OCI-LY7 (cell line): ENCODE data around the gene LOXHD1. TPM values are rescaled to one million over a fixed set of nuclear protein-coding genes. Genes with fewer than 3 reads are reported as not detected.
A peak's percentile ranks its signal among the peaks of the same experiment; 100 is the strongest.

Experiments used
- Bru-seq: library from RNA; stranded (reverse); fragments of 400-500 nt; gene quantifications from one replicate; lab custom pipeline; 2021; lab: Mats Ljungman, UMichigan
- BruChase-seq, 2 experiments: library from RNA; stranded (reverse); fragments of 400-500 nt; gene quantifications; one replicate each; lab custom pipeline; 2021; lab: Mats Ljungman, UMichigan
- BruUV-seq: library from RNA; stranded (reverse); fragments of 400-500 nt; replicated peaks from 2 replicates; lab custom pipeline; 2021; lab: Mats Ljungman, UMichigan
- CTCF ChIA-PET: fragments of 300-600 bp; sonication (Branson Sonifier 250); formaldehyde crosslinking; loops from one replicate; lab custom pipeline; 2022; ENCODE audit warnings: antibody characterized with exemption; ENCODE audit not compliant: unreplicated experiment; lab: Charles Lee
- POLR2A ChIA-PET: fragments of 300-600 bp; sonication (Branson Sonifier 250); formaldehyde crosslinking; loops from one replicate; lab custom pipeline; 2022; ENCODE audit warnings: antibody characterized with exemption; lab: Charles Lee
- DNase-seq: peaks from one replicate; pipeline ENCODE4 v3.0.0-alpha.2; 2015; ENCODE audit warnings: low spot score
- H2AFZ ChIP-seq: fragments of 200-600 bp; sonication (generic), shearing (Covaris generic); 2 replicates; pipeline ENCODE4 v1.6.1; 2014; ENCODE audit warnings: mild to moderate bottlenecking, antibody characterized with exemption, low read length, moderate library complexity
- H3K27ac ChIP-seq: fragments of 200-600 bp; sonication (generic); 2 replicates; pipeline ENCODE4 v1.5.1; 2014; ENCODE audit warnings: mixed run types, low read depth, mild to moderate bottlenecking, moderate library complexity, low read length, inconsistent platforms; ENCODE audit not compliant: poor library complexity, severe bottlenecking
- H3K36me3 ChIP-seq: fragments of 200-600 bp; sonication (generic); 2 replicates; pipeline ENCODE4 v1.6.1; 2014; ENCODE audit warnings: mild to moderate bottlenecking, antibody characterized with exemption, low read length, moderate library complexity, mixed read lengths; ENCODE audit not compliant: insufficient read depth
- H3K4me1 ChIP-seq: fragments of 200-600 bp; sonication (generic); 2 replicates; pipeline ENCODE4 v1.5.1; 2014; ENCODE audit warnings: mild to moderate bottlenecking, low read length; ENCODE audit not compliant: insufficient read depth, poor library complexity, severe bottlenecking
- H3K4me2 ChIP-seq: fragments of 200-600 bp; sonication (generic); 2 replicates; pipeline ENCODE4 v1.6.1; 2014; ENCODE audit warnings: mild to moderate bottlenecking, low read length
- H3K4me3 ChIP-seq: fragments of 200-600 bp; sonication (generic); 2 replicates; pipeline ENCODE4 v1.5.1; 2014; ENCODE audit warnings: mild to moderate bottlenecking, low read depth, low read length; ENCODE audit not compliant: poor library complexity, severe bottlenecking
- H3K79me2 ChIP-seq: fragments of 200-600 bp; sonication (generic); 2 replicates; pipeline ENCODE4 v1.6.1; 2016; ENCODE audit warnings: low read depth, mild to moderate bottlenecking, low read length, moderate library complexity, mixed read lengths; ENCODE audit not compliant: insufficient read depth
- H3K9me2 ChIP-seq: fragments of 200-600 bp; sonication (generic); 2 replicates; pipeline ENCODE4 v1.6.1; 2016; ENCODE audit warnings: mild to moderate bottlenecking, low read length, mixed read lengths; ENCODE audit not compliant: insufficient read depth
- H3K9me3 ChIP-seq: fragments of 200-600 bp; sonication (generic); 2 replicates; pipeline ENCODE4 v1.6.1; 2014; ENCODE audit warnings: mild to moderate bottlenecking, mixed run types, low read length, mixed read lengths
- H4K20me1 ChIP-seq: fragments of 200-600 bp; sonication (generic); 2 replicates; pipeline ENCODE4 v1.6.1; 2014; ENCODE audit warnings: mild to moderate bottlenecking, antibody characterized with exemption, low read length, moderate library complexity, mixed read lengths; ENCODE audit not compliant: insufficient read depth
- CTCF ChIP-seq: fragments of 200-600 bp; sonication (generic); conservative IDR thresholded peaks from 2 replicates; pipeline ENCODE4 v1.5.1; 2014; ENCODE audit warnings: mild to moderate bottlenecking, antibody characterized with exemption, low read length, moderate library complexity, mixed read lengths
- EZH2phosphoT487 ChIP-seq: fragments of 200-600 bp; sonication (generic); IDR thresholded peaks from 2 replicates; pipeline ENCODE4 v1.6.1; 2018; ENCODE audit warnings: low read depth, borderline replicate concordance, mild to moderate bottlenecking, mixed run types, antibody characterized with exemption, low read length, moderate library complexity, mixed read lengths
- intact Hi-C: fragments of 100-400 bp; cut with micrococcal nuclease; formaldehyde crosslinking; loops from one replicate; pipeline ENCODE4 v1.10.0; 2022; ENCODE audit not compliant: unreplicated experiment
- long read RNA-seq: library from polyadenylated mRNA; stranded (forward); transcript quantifications from one replicate; pipeline ENCODE4 v2.0.0, GENCODE V29; 2022
- total RNA-seq, 2 experiments: library from RNA; depleted of rRNA in 1 of 2; stranded (reverse); fragments of >200 nt in 1 of 2; shearing (Covaris generic) in 1 of 2; gene quantifications; 2 replicates each; pipeline ENCODE4 v1.2.3, GENCODE V29; 2014 to 2022

LOXHD1 gene
- total RNA-seq (2014; rRNA removed; shearing (Covaris generic)) (not detected in 2 replicates), total RNA-seq (2022) (not detected in 2 replicates), Bru-seq, nascent RNA (not detected), BruChase-seq, experiment 1, labeled RNA remaining after a 6-hour chase (not detected), BruChase-seq, experiment 2, labeled RNA remaining after a 2-hour chase (percentile 1 among the genes with signal in this experiment)
- long read RNA-seq = 0 reads

DNA sequence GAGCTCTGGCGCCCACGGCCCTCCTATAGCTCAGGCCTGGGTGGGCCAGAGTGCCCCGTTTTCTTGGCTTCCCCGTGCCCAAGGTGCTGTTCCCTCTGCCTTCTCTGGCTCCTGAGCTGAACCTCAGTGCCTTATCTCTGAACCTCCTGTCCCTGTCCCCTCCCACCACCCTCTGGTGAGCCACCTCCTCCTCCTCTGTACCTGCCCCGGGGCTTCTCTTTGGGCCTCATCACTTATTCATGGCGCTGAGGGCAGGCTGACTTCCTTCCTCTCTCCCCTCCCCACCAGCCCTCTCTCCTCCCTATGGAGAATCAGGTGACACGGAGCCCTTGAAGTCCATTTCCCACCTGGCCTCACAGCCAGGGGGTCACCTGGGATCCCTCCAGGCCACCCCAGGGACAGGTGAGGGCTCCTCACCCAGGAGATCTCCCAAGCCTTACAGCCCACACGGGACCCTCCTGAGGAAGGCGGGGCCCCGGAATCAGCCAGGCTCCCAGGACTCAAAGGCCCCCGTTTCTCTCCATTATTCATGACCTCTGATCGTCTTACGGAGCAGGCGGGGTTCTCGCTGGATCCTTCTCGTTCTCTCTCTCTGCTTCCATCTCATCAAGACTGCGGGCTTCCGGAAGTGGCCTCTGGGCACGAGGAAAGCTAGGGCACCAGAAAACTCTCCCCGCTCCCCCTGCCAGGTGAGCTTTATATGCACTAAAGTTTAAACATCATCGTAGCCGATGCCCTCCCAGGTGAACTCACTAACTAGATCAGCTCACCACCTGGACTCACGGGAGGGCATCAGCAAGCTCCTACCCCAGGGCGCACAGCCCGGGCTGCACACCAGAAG, at the start of gene LOXHD1:
LOXHD1 (minus strand) TSS at position 106 of the 841 bp plus-strand sequence. CDS start 187 bp downstream, outside the sequence.
- Histone ChIP-seq H3K4me2 (no peak within 1 kb of the TSS), H3K4me1 (no peaks in the 10 kb centered on the region), H3K4me3 (no peak within 1 kb of the TSS), H4K20me1 (no peaks in the 10 kb centered on the region), H3K9me3 (no peaks in the 10 kb centered on the region), H2AFZ (no peak within 1 kb of the TSS), H3K79me2 (no peaks in the 10 kb centered on the region), H3K9me2 (no peaks in the 10 kb centered on the region), H3K36me3 (no peaks in the 10 kb centered on the region), H3K27ac (no peak within 1 kb of the TSS)
- no peak for DNase-seq
- no peak for TF ChIP-seq EZH2phosphoT487
- no peak for TF ChIP-seq CTCF
- no TSS peak for BruUV-seq
- CTCF ChIA-PET = no interaction called here
- intact Hi-C loops = no loop called here
- POLR2A ChIA-PET = no interaction called here

DNA sequence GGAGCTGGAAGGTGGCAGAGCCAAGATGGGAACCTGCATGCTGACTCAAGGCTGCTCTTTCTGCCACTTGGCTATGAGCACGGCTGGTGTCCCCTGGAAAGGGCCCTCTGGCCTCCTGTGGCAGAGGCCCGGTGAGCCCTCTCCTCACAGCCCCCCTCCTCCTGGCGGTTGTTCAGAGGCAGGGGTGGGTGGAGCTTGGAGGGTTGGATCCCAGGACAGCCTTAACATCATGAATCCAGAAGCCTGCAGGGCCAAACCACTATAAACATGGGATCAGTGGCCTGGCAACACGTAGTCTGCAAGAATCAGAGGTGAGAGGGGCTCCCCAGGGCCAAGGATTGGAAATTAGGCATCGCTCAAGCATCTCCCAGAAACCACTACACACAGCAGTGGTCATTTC, 48.5 kb upstream of the LOXHD1 start:
- ChIA-PET POLR2A (interaction anchor here (0.9 kb wide), 1 partner anchor 20 kb away, joined by 3 read pairs; no protein-coding TSS in a partner anchor), CTCF (no interaction called here)
- Histone ChIP-seq H3K4me1 (peaks cover 36% of the 10 kb centered on the region), H3K27ac (no peak overlapping the region), H3K36me3 (no peaks in the 10 kb centered on the region), H3K9me3 (no peaks in the 10 kb centered on the region), H3K9me2 (no peaks in the 10 kb centered on the region), H2AFZ (no peak overlapping the region), H3K4me3 (no peak overlapping the region), H3K4me2 (no peak overlapping the region), H4K20me1 (no peaks in the 10 kb centered on the region), H3K79me2 (no peaks in the 10 kb centered on the region)
- intact Hi-C loops = no loop called here
- no peak for TF ChIP-seq CTCF
- TF ChIP-seq EZH2phosphoT487 = no peak
- no TSS peak for BruUV-seq
- no peak for DNase-seq

DNA sequence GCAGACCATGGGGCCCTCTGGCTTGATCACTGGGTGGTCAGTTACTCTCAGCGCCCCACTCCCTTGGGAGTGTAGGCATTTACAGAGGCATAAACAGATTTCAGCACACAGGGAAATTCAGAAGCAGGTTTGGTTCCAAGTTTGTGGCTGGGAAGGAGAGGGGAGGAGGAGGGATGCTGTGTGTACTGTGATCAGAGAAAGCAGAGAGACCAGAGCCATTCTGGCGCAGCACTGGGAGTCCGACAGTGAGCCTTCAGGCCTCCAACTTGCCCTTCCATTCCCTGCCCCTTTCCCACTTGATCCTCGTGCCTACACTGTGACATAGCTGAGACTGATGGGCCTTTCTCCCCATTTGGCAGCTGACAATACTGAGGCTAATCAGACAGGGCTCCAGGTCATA, 47.8 kb upstream of the LOXHD1 start:
- H3K9me3 ChIP-seq = no peaks in the 10 kb centered on the region
- H3K4me2 ChIP-seq = no peak overlapping the region
- no peak overlapping the region for H3K4me3 ChIP-seq
- H3K36me3 ChIP-seq = no peaks in the 10 kb centered on the region
- POLR2A ChIA-PET = no interaction called here
- TF ChIP-seq CTCF (no peak), EZH2phosphoT487 (no peak)
- H3K9me2 ChIP-seq = no peaks in the 10 kb centered on the region
- no peak overlapping the region for H3K27ac ChIP-seq
- no peak for DNase-seq
- H2AFZ ChIP-seq = no peak overlapping the region
- peaks cover 29% of the 10 kb centered on the region for H3K4me1 ChIP-seq
- no peaks in the 10 kb centered on the region for H4K20me1 ChIP-seq
- H3K79me2 ChIP-seq = no peaks in the 10 kb centered on the region
- CTCF ChIA-PET = no interaction called here
- no TSS peak for BruUV-seq
- intact Hi-C loops = no loop called here
